HCT116 (cell line): Measurements from ENCODE around the gene TTC1. TPM values are rescaled to one million over a fixed set of nuclear protein-coding genes. Genes with fewer than 3 reads are reported as not detected.

Experiments
- ATAC-seq: fragments of 200-7000 bp; cut with Tn5 transposase; 2 replicates; pipeline ENCODE4 v1.9.1; 2020; ENCODE audit warnings: mild to moderate bottlenecking, moderate library complexity
- BruUV-seq: library from RNA; stranded (reverse); fragments of 400-500 nt; replicated peaks from 2 replicates; lab custom pipeline; 2021; lab: Mats Ljungman, UMichigan
- CTCF ChIA-PET: fragments of 300-600 bp; sonication (Branson Sonifier 250); formaldehyde crosslinking; loops from one replicate; lab custom pipeline; 2021; ENCODE audit warnings: antibody characterized with exemption; lab: Charles Lee
- POLR2A ChIA-PET: fragments of 300-600, 350-600 bp; sonication (Branson Sonifier 250); formaldehyde crosslinking; loops from one replicate; lab custom pipeline; 2021; ENCODE audit warnings: antibody characterized with exemption; lab: Charles Lee
- RAD21 ChIA-PET, 2 experiments: fragments of 300-600 bp; sonication (Branson Sonifier 250); formaldehyde crosslinking; loops; one replicate each; lab custom pipeline; 2023; ENCODE audit warnings: low total read pairs in 2 of 2; ENCODE audit not compliant: uncharacterized antibody in 2 of 2, unreplicated experiment in 2 of 2, low non-redundant PET in 1 of 2; lab: Charles Lee
- DNase-seq: peaks from one replicate; pipeline ENCODE4 v3.0.0-alpha.2; 2010; ENCODE audit warnings: low read depth, low spot score
- H2AFZ ChIP-seq: fragments of 200-600 bp; shearing (Covaris generic), sonication (generic); 2 replicates; pipeline ENCODE4 v1.6.1; 2017; ENCODE audit warnings: low read depth, mixed run types, mixed read lengths, antibody characterized with exemption, low read length; ENCODE audit not compliant: poor library complexity, severe bottlenecking
- H3K27ac ChIP-seq: 2 replicates; pipeline ENCODE4 v1.5.1; 2012; ENCODE audit warnings: low read depth, low read length
- H3K27me3 ChIP-seq: fragments of 200-600 bp; sonication (generic); 2 replicates; pipeline ENCODE4 v1.6.1; 2016; ENCODE audit warnings: mixed run types, low read length, mixed read lengths; ENCODE audit not compliant: insufficient read depth
- H3K36me3 ChIP-seq, 2 experiments: fragments of 200-500 bp in 1 of 2; fragments of 200-600 bp in 1 of 2; sonication (Bioruptor generic) in 1 of 2; sonication (generic) in 1 of 2; 2 replicates each; pipeline versions ENCODE4 v1.5.1 to v1.6.1; 2014 to 2016; ENCODE audit warnings: low read length in 2 of 2, inconsistent platforms in 1 of 2, mixed read lengths in 1 of 2, mixed run types in 1 of 2; ENCODE audit not compliant: insufficient read depth in 2 of 2, control insufficient read depth in 1 of 2
- H3K4me1 ChIP-seq, 2 experiments: fragments of 200-600 bp in 1 of 2; sonication (generic) in 1 of 2; 2 replicates each; pipeline versions ENCODE4 v1.5.1 to v1.6.1; 2012 to 2017; ENCODE audit warnings: low read length in 2 of 2, inconsistent platforms in 1 of 2, mild to moderate bottlenecking in 1 of 2, mixed read lengths in 1 of 2, mixed run types in 1 of 2, moderate library complexity in 1 of 2; ENCODE audit not compliant: insufficient read depth in 2 of 2, control insufficient read depth in 1 of 2
- H3K4me2 ChIP-seq: fragments of 200-600 bp; sonication (generic); 2 replicates; pipeline ENCODE4 v1.6.1; 2017; ENCODE audit warnings: mixed run types, low read length, mixed read lengths
- H3K4me3 ChIP-seq, 2 experiments: fragments of 200-600 bp in 1 of 2; sonication (generic) in 1 of 2; replicated peaks in 1 of 2; 2 replicates each; pipeline ENCODE4 v1.5.1; 2011 to 2016; ENCODE audit warnings: low read length in 2 of 2, control low read depth in 1 of 2, low read depth in 1 of 2, mild to moderate bottlenecking in 1 of 2, mixed read lengths in 1 of 2, mixed run types in 1 of 2
- H3K79me2 ChIP-seq: fragments of 200-600 bp; sonication (generic); 2 replicates; pipeline ENCODE4 v1.6.1; 2017; ENCODE audit warnings: mild to moderate bottlenecking, mixed run types, low read length, moderate library complexity, mixed read lengths; ENCODE audit not compliant: insufficient read depth
- H3K9ac ChIP-seq: fragments of 200-600 bp; sonication (generic); 2 replicates; pipeline ENCODE4 v1.6.1; 2016; ENCODE audit warnings: low read length, mixed read lengths
- H3K9me2 ChIP-seq: fragments of 200-600 bp; sonication (generic), shearing (Covaris generic); 2 replicates; pipeline ENCODE4 v1.6.1; 2017; ENCODE audit warnings: mixed run types, mild to moderate bottlenecking, moderate library complexity; ENCODE audit not compliant: insufficient read depth
- H3K9me3 ChIP-seq, 2 experiments: fragments of 200-500 bp in 1 of 2; fragments of 200-600 bp in 1 of 2; sonication (Bioruptor generic) in 1 of 2; sonication (generic) in 1 of 2; 2 replicates each; pipeline ENCODE4 v1.6.1; 2014 to 2017; ENCODE audit warnings: low read length in 2 of 2, mixed read lengths in 2 of 2, inconsistent platforms in 1 of 2, low read depth in 1 of 2, mild to moderate bottlenecking in 1 of 2, mixed run types in 1 of 2, moderate library complexity in 1 of 2; ENCODE audit not compliant: control insufficient read depth in 1 of 2, insufficient read depth in 1 of 2
- H4K20me1 ChIP-seq: fragments of 200-600 bp; sonication (generic), shearing (Covaris generic); 2 replicates; pipeline ENCODE4 v1.6.1; 2017; ENCODE audit warnings: mixed run types, mild to moderate bottlenecking, moderate library complexity; ENCODE audit not compliant: insufficient read depth
- EZH2 ChIP-seq: fragments of 200-600 bp; sonication (generic); IDR thresholded peaks from 2 replicates; pipeline ENCODE4 v1.6.1; 2017; ENCODE audit warnings: antibody characterized with exemption, mixed run types
- POLR2A ChIP-seq: IDR thresholded peaks from 2 replicates; pipeline ENCODE4 v1.7.0; 2011; ENCODE audit warnings: borderline replicate concordance; ENCODE audit not compliant: insufficient read depth, insufficient read length; ENCODE audit errors: extremely low read depth
- RAD21 ChIP-seq: IDR thresholded peaks from 2 replicates; pipeline ENCODE4 v1.6.1; 2012; ENCODE audit warnings: low read depth, mild to moderate bottlenecking
- SIN3A ChIP-seq: IDR thresholded peaks from 2 replicates; pipeline ENCODE4 v1.6.1; 2012; ENCODE audit warnings: low read depth
- SP1 ChIP-seq: IDR thresholded peaks from 2 replicates; pipeline ENCODE4 v1.6.1; 2012; ENCODE audit warnings: low read depth
- intact Hi-C: fragments of 100-400 bp; cut with micrococcal nuclease; formaldehyde crosslinking; loops from 2 replicates; pipeline ENCODE4 v1.10.0; 2022
- total RNA-seq: library from RNA; stranded (reverse); gene quantifications from one replicate; pipeline ENCODE4 v1.2.1, GENCODE V29; 2021; ENCODE audit not compliant: unreplicated experiment

Gene TTC1
- total RNA-seq, 1 experiment from 2014 or later: 48.1 TPM

GRCh38 chr5:159995907-159996306 lies 13.0 kb upstream of the TTC1 start:
- H3K9me2 ChIP-seq: no peaks in the 10 kb centered on the region
- ATAC-seq (no peak), DNase-seq (no peak)
- H3K36me3 ChIP-seq: no peaks in the 10 kb centered on the region
- peaks cover 0 to 5% of the 10 kb centered on the region in 2 experiments; a peak in 1 of 4 replicates for H3K4me1 ChIP-seq
- H3K4me3 ChIP-seq: no peak overlapping the region
- no peaks in the 10 kb centered on the region for H3K79me2 ChIP-seq
- peaks cover 5 to 7% of the 10 kb centered on the region in 2 experiments; a peak in 2 of 4 replicates for H3K9me3 ChIP-seq
- no TSS peak for BruUV-seq
- ChIA-PET RAD21 (no interaction called here), POLR2A (no interaction called here), CTCF (no interaction called here)
- TF ChIP-seq SP1 (no peak), RAD21 (no peak)
- no peak overlapping the region for H2AFZ ChIP-seq
- H4K20me1 ChIP-seq: no peaks in the 10 kb centered on the region
- no peaks in the 10 kb centered on the region for H3K27me3 ChIP-seq
- no peak overlapping the region for H3K27ac ChIP-seq
- intact Hi-C loops: no loop called here
- no peak overlapping the region for H3K9ac ChIP-seq
- H3K4me2 ChIP-seq: no peak overlapping the region

DNA sequence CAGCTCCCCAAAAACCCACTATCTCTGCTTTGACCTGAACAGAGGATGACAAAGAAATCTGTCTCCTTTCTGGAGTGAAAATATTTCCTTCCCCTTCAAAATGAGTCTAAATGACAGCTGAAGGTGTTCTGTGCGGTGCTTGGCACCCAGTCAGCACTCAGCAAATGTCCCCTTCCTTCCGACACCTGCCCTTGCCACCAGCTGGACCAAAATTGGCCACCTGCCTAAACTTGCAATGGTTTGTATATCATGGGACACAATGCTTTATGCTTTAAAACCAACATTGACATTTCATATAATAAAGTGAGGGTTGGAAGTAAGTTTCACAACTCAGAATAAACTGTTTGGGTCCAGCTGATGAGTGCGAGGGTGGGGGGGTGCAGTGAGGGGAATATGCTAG lies 7.5 kb upstream of the TTC1 start:
- ChIA-PET RAD21 (interaction anchor here in 1 of 2 experiments (1.2 kb wide), 1 partner anchor 14 kb away, joined by 3 read pairs; no protein-coding TSS in a partner anchor), POLR2A (no interaction called here), CTCF (no interaction called here)
- Histone ChIP-seq H2AFZ (no peak overlapping the region), H3K9me3 (no peaks in the 10 kb centered on the region), H3K9me2 (no peaks in the 10 kb centered on the region), H3K4me3 (no peak overlapping the region), H3K4me2 (no peak overlapping the region), H3K4me1 (peaks cover 0 to 5% of the 10 kb centered on the region in 2 experiments; a peak in 1 of 4 replicates), H3K27me3 (no peaks in the 10 kb centered on the region), H3K27ac (no peak overlapping the region), H3K9ac (no peak overlapping the region), H3K79me2 (no peaks in the 10 kb centered on the region), H3K36me3 (no peaks in the 10 kb centered on the region), H4K20me1 (no peaks in the 10 kb centered on the region)
- ATAC-seq: no peak
- intact Hi-C loops: no loop called here
- BruUV-seq: no TSS peak
- DNase-seq: no peak
- no peak for TF ChIP-seq POLR2A
- no peak for TF ChIP-seq SIN3A
- no peak for TF ChIP-seq EZH2
